ENCODE measurements around the gene CCDC9B. TPM values are rescaled to one million over a fixed set of nuclear protein-coding genes. Genes with fewer than 3 reads are reported as not detected.

CCDC9B gene
- total RNA-seq, 1 experiment from 2014 or later = 1.4 TPM

- no peak for TF ChIP-seq ZNF532 (CRISPR knock-in tag; IDR thresholded peaks at IDR 0.05; ENCODE audit: borderline replicate concordance)
- no peak for TF ChIP-seq PRDM15 (CRISPR knock-in tag; IDR thresholded peaks at IDR 0.05)
- no peak for TF ChIP-seq ZNF396 (CRISPR knock-in tag; IDR thresholded peaks at IDR 0.05; ENCODE audit: borderline replicate concordance)
- TF ChIP-seq ELF4 (CRISPR knock-in tag; IDR thresholded peaks at IDR 0.05; ENCODE audit: low read depth) = no peak
Measured at GRCh38 chr15:40379853-40380252, 39.1 kb upstream of the CCDC9B start (continued).

- H3K27ac Mint-ChIP-seq = no peak overlapping the region
- ATAC-seq = no peak
Measured at GRCh38 chr15:40379374-40379773, 38.6 kb upstream of the CCDC9B start.

GRCh38 chr15:40377606-40378005 lies 36.9 kb upstream of the CCDC9B start:
- Mint-ChIP-seq H3K9me3 (no peaks in the 10 kb centered on the region), H3K4me1 (peaks cover 21% of the 10 kb centered on the region), H3K27ac (no peak overlapping the region), H3K36me3 (no peaks in the 10 kb centered on the region), H3K27me3 (ENCODE audit: low read depth) (no peaks in the 10 kb centered on the region), H3K4me3 (no peak overlapping the region)
- DNase-seq (ENCODE audit: low spot score) = no peak
- no peak for TF ChIP-seq ZNF219 (CRISPR knock-in tag; IDR thresholded peaks at IDR 0.05; ENCODE audit: borderline replicate concordance)
- no peak for TF ChIP-seq NR1H2 (CRISPR knock-in tag; IDR thresholded peaks at IDR 0.05)
- ATAC-seq = no peak
- ChIA-PET POLR2A (no interaction called here), CTCF (interaction anchor here (0.9 kb wide), 1 partner anchor 41 kb away, joined by 3 read pairs; no protein-coding TSS in a partner anchor)

More at GRCh38 chr15:40379374-40379773, 38.6 kb upstream of the CCDC9B start:
- TF ChIP-seq EMX1 (CRISPR knock-in tag; IDR thresholded peaks at IDR 0.05) (no peak), HMGA2 (CRISPR knock-in tag; IDR thresholded peaks at IDR 0.05) (no peak), ESRRA (CRISPR knock-in tag; IDR thresholded peaks at IDR 0.05; ENCODE audit: borderline replicate concordance) (no peak), IRF1 (CRISPR knock-in tag; IDR thresholded peaks at IDR 0.05) (no peak), GABPB1 (CRISPR knock-in tag; IDR thresholded peaks at IDR 0.05) (no peak)
- ChIA-PET POLR2A (no interaction called here), CTCF (interaction anchor here (1.4 kb wide), 1 partner anchor 104 kb away, joined by 5 read pairs; no protein-coding TSS in a partner anchor)
- H3K36me3 Mint-ChIP-seq = peaks cover 5% of the 10 kb centered on the region
- peaks cover 22% of the 10 kb centered on the region for H3K4me1 Mint-ChIP-seq
- no peak overlapping the region for H3K4me3 Mint-ChIP-seq
- no peaks in the 10 kb centered on the region for H3K27me3 Mint-ChIP-seq (ENCODE audit: low read depth)
- no peak for DNase-seq (ENCODE audit: low spot score)
- H3K9me3 Mint-ChIP-seq = no peaks in the 10 kb centered on the region

GRCh38 chr15:40372981-40373380 lies 32.2 kb upstream of the CCDC9B start:
- TF ChIP-seq RORB (CRISPR knock-in tag; IDR thresholded peaks at IDR 0.05) (no peak), AR (CRISPR knock-in tag; IDR thresholded peaks at IDR 0.05) (no peak), TEAD4 (CRISPR knock-in tag; IDR thresholded peaks at IDR 0.05) (no peak), GRHL2 (CRISPR knock-in tag; IDR thresholded peaks at IDR 0.05; ENCODE audit: insufficient replicate concordance, severe bottlenecking) (no peak)
- Mint-ChIP-seq H3K27ac (peak overlapping the region; percentile 71), H3K4me3 (no peak overlapping the region), H3K36me3 (no peaks in the 10 kb centered on the region), H3K9me3 (no peaks in the 10 kb centered on the region), H3K27me3 (ENCODE audit: low read depth) (peaks cover 29% of the 10 kb centered on the region), H3K4me1 (peaks cover 24% of the 10 kb centered on the region)
- ChIA-PET POLR2A (no interaction called here), CTCF (interaction anchor here (1.3 to 8.4 kb wide), 5 partner anchors 9 to 98 kb away, joined by 3 to 78 read pairs (median 5); partner anchors contain the start of gene KNSTRN)
- ATAC-seq (peak; percentile 13), DNase-seq (ENCODE audit: low spot score) (no peak)

Data from WTC11 (cell line).